OCI-LY3 (cell line): ENCODE data around the gene HAGH.
A peak's percentile ranks its signal among the peaks of the same experiment; 100 is the strongest.

Experiments used
- H2AFZ ChIP-seq: fragments of 200-600, 300-600 bp; shearing (Covaris generic); 2 replicates; pipeline ENCODE4 v1.6.0; 2014; ENCODE audit warnings: antibody characterized with exemption, low read depth, low read length
- H3K27ac ChIP-seq: fragments of 200-600, 300-600 bp; sonication (generic); 2 replicates; pipeline ENCODE4 v1.5.1; 2014; ENCODE audit warnings: mild to moderate bottlenecking, low read length, moderate library complexity, mixed read lengths
- H3K27me3 ChIP-seq: fragments of 200-600, 300-600 bp; sonication (generic); 2 replicates; pipeline ENCODE4 v1.6.1; 2014; ENCODE audit warnings: low read depth, low read length, mixed read lengths
- H3K36me3 ChIP-seq: fragments of 200-600, 300-600 bp; sonication (generic); replicated peaks from 2 replicates; pipeline ENCODE3; 2014; ENCODE audit warnings: low read depth, low read length, mixed read lengths
- H3K4me1 ChIP-seq: fragments of 300-600, 200-600 bp; sonication (generic); 2 replicates; pipeline ENCODE4 v1.6.1; 2014; ENCODE audit warnings: low read length, mixed read lengths
- H3K4me2 ChIP-seq: fragments of 200-600, 300-600 bp; sonication (generic); 2 replicates; pipeline ENCODE4 v1.6.1; 2014; ENCODE audit warnings: low read length, mixed read lengths
- H3K4me3 ChIP-seq: fragments of 300-600, 200-600 bp; sonication (generic); 2 replicates; pipeline ENCODE4 v1.5.1; 2014; ENCODE audit warnings: antibody characterized with exemption, mild to moderate bottlenecking, low read length, moderate library complexity
- H3K79me2 ChIP-seq: fragments of 300-600, 200-600 bp; shearing (Covaris generic); 2 replicates; pipeline ENCODE4 v1.6.1; 2014; ENCODE audit warnings: mild to moderate bottlenecking, low read length, mixed read lengths
- H3K9ac ChIP-seq: fragments of 300-600, 200-600 bp; shearing (Covaris generic); 2 replicates; pipeline ENCODE4 v1.6.0; 2014; ENCODE audit warnings: mild to moderate bottlenecking, low read length, moderate library complexity
- H3K9me3 ChIP-seq: fragments of 200-600, 300-600 bp; shearing (Covaris generic); 2 replicates; pipeline ENCODE4 v1.6.1; 2014; ENCODE audit warnings: low read length, mixed read lengths; ENCODE audit not compliant: insufficient read depth
- H4K20me1 ChIP-seq: fragments of 200-600, 300-600 bp; sonication (generic); 2 replicates; pipeline ENCODE4 v1.6.1; 2016; ENCODE audit warnings: low read length, mixed read lengths; ENCODE audit not compliant: insufficient read depth
- EZH2phosphoT487 ChIP-seq: fragments of 200-600 bp; shearing (Covaris generic); IDR thresholded peaks from 2 replicates; pipeline ENCODE4 v1.6.1; 2018; ENCODE audit warnings: antibody characterized with exemption, mixed run types, low read depth
- TF ChIP-seq, protein P1 (sequence below): fragments of 200-600, 300-600 bp; sonication (generic); IDR thresholded peaks from 2 replicates; pipeline ENCODE4 v1.5.1; 2014; ENCODE audit warnings: antibody characterized with exemption, low read length, low read depth

HAGH gene

DNA sequence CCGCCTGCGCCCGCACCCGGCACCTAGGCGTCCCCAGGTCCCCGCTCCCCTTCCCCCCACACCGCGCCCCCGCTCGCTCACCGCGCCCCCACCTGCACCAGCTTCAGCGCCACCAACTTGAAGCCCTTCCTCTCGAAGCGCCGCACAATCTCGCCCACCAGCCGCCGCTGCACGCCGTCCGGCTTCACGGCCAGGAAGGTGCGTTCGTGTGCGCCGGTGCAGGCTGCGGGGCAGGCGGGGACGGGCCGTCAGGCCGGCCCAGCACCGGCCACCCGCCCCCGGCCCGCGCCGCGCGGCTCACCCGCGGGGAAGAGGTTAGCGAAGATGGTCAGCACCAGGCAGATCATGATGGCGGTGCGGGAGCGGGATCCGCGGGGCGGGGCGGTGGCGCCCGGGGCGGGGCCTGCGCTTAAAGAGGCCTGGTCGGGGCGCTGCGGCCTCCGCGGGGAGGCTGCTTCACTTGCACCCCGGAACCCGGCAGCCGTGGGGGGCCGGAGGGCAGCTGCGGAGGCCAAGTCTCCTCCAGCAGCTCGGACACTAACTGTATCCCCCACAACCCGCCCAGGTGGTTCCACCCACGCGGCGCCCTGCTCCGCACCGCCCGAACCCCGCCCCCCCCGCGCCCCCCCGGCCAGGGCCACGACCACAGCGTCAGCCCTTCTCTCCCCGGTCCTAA, 55.3 kb downstream of the HAGH start, which contains the start of gene NME3:
NME3 (minus strand) TSS at position 356 of the 676 bp plus-strand sequence; CDS start at position 347, 9 bp downstream.
- H4K20me1 ChIP-seq, result no peaks in the 10 kb centered on the region
- H3K27ac ChIP-seq, result peak within 1 kb of the TSS; percentile 82
- no peaks in the 10 kb centered on the region for H3K9me3 ChIP-seq
- H3K27me3 ChIP-seq, result no peaks in the 10 kb centered on the region
- H3K4me1 ChIP-seq, result peaks cover 12% of the 10 kb centered on the region
- TF ChIP-seq, protein P1, sequence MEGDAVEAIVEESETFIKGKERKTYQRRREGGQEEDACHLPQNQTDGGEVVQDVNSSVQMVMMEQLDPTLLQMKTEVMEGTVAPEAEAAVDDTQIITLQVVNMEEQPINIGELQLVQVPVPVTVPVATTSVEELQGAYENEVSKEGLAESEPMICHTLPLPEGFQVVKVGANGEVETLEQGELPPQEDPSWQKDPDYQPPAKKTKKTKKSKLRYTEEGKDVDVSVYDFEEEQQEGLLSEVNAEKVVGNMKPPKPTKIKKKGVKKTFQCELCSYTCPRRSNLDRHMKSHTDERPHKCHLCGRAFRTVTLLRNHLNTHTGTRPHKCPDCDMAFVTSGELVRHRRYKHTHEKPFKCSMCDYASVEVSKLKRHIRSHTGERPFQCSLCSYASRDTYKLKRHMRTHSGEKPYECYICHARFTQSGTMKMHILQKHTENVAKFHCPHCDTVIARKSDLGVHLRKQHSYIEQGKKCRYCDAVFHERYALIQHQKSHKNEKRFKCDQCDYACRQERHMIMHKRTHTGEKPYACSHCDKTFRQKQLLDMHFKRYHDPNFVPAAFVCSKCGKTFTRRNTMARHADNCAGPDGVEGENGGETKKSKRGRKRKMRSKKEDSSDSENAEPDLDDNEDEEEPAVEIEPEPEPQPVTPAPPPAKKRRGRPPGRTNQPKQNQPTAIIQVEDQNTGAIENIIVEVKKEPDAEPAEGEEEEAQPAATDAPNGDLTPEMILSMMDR, result no peak
- no peak for TF ChIP-seq EZH2phosphoT487
- H2AFZ ChIP-seq, result no peak within 1 kb of the TSS
- peak within 1 kb of the TSS; percentile 99 for H3K4me3 ChIP-seq
- peak within 1 kb of the TSS; percentile 95 for H3K4me2 ChIP-seq
- H3K36me3 ChIP-seq, result peaks cover 7% of the 10 kb centered on the region
- H3K9ac ChIP-seq, result peak within 1 kb of the TSS; percentile 97
- peaks cover 35% of the 10 kb centered on the region for H3K79me2 ChIP-seq

GRCh38 chr16:1770328-1771187, 56.1 kb downstream of the HAGH start:
- Histone ChIP-seq H3K27me3 (no peaks in the 10 kb centered on the region), H3K4me3 (peak overlapping the region; percentile 99), H3K9ac (peak overlapping the region; percentile 97), H3K27ac (peak overlapping the region; percentile 82; the same call in 1 of the 2 replicates), H2AFZ (no peak overlapping the region), H3K9me3 (no peaks in the 10 kb centered on the region), H3K4me1 (peaks cover 12% of the 10 kb centered on the region), H3K79me2 (peaks cover 35% of the 10 kb centered on the region), H4K20me1 (no peaks in the 10 kb centered on the region), H3K4me2 (peak overlapping the region; percentile 95), H3K36me3 (peaks cover 7% of the 10 kb centered on the region)
- no peak for TF ChIP-seq EZH2phosphoT487
- TF ChIP-seq, protein P1, result no peak

DNA sequence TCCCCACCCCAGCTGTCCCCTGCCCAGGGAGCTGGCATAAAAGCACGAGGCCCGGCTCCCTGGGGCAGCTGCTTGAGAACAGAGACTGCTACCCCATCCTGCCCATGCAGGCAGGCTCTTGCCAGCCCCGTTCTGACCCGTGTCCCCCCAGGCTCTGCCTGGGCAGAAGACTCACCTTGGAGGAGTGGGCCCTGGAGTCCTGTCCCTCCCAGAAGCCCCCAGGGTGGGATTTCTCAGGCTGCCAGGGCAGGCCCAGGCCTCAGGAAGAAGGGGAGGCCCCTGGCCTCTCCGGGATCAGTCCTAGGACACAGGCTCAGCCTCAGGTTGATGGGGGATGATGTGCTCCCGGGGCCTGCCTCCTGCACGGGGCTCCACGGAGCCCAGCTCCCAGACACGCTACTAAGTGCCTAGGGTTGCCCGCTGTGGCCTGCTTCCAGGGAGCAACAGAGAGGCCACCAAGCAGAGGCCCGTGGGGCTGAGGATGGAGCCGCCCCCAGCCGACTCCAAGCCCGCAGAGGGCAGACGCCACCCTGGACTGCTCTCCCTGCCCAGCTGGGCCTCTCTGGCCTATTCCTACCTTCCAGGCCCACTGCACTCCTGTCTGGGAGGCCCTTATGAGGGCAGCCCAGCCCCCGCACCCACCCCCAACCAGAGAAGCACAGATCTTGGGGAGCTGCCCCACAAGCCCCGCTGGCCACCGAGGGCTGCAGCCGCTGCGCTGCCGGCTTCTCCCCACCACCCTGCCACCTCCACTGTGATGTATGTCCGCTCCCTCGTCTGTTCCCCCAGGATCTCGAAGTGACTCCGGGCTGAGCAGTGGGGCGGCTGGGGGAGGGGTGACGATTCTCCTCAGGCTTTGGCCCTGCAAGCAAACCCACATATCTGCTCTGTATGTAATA, 57.0 kb downstream of the HAGH start:
- Histone ChIP-seq H3K4me1 (peaks cover 11% of the 10 kb centered on the region), H3K36me3 (peaks cover 9% of the 10 kb centered on the region), H3K27me3 (no peaks in the 10 kb centered on the region), H3K27ac (no peak overlapping the region), H3K79me2 (peaks cover 26% of the 10 kb centered on the region), H2AFZ (no peak overlapping the region), H3K4me3 (peak overlapping the region; percentile 99; the same call in 1 of the 2 replicates), H3K9me3 (no peaks in the 10 kb centered on the region), H3K9ac (no peak overlapping the region), H3K4me2 (no peak overlapping the region), H4K20me1 (no peaks in the 10 kb centered on the region)
- TF ChIP-seq, protein P1, result no peak
- TF ChIP-seq EZH2phosphoT487, result no peak
